GM19023 (cell line): ENCODE measurements around the gene NFATC2IP.
"Not testable (repeated sequence)": the region's sequence is repeated elsewhere in the genome, so short reads cannot be mapped to it uniquely, and the experiment has no call there.

Experiments used
- ATAC-seq: cut with Tn5 transposase; IDR thresholded peaks from one replicate; pipeline ENCODE4 v1.9.1; 2021; ENCODE audit warnings: mild to moderate bottlenecking, moderate library complexity; ENCODE audit not compliant: unreplicated experiment

NFATC2IP gene

GRCh38 chr16:28964496-28964895 is 13.8 kb downstream of the NFATC2IP start:
- ATAC-seq: no peak

- ATAC-seq: no peak
Observed at GRCh38 chr16:28967156-28967555, 16.4 kb downstream of the NFATC2IP start.

- ATAC-seq: not testable (repeated sequence)
Observed at GRCh38 chr16:28969696-28970095, 19.0 kb downstream of the NFATC2IP start.

GRCh38 chr16:28974007-28974436 is 23.3 kb downstream of the NFATC2IP start:
- ATAC-seq: peak; percentile 11

- peak; percentile 89 for ATAC-seq
Observed at GRCh38 chr16:28974437-28975157, 23.9 kb downstream of the NFATC2IP start, which contains the start of gene SPNS1. TSS of gene SPNS1 (plus strand) at chr16:28974778. CDS start at chr16:28975152, 374 bp downstream.

GRCh38 chr16:28975158-28975599 is 24.4 kb downstream of the NFATC2IP start:
- peak; percentile 32 for ATAC-seq

GRCh38 chr16:28977703-28978662 is 27.2 kb downstream of the NFATC2IP start:
- ATAC-seq: no peak

- not testable (repeated sequence) for ATAC-seq
Observed at GRCh38 chr16:28980330-28980729, 29.6 kb downstream of the NFATC2IP start.

GRCh38 chr16:28980929-28981328 is 30.2 kb downstream of the NFATC2IP start:
- ATAC-seq: no peak

GRCh38 chr16:28981517-28981916 is 30.8 kb downstream of the NFATC2IP start:
- no peak for ATAC-seq

GRCh38 chr16:28982418-28982817 is 31.7 kb downstream of the NFATC2IP start:
- no peak for ATAC-seq

- ATAC-seq: no peak
Observed at GRCh38 chr16:28982949-28983348, 32.2 kb downstream of the NFATC2IP start.

GRCh38 chr16:28983644-28984043 is 32.9 kb downstream of the NFATC2IP start:
- ATAC-seq: no peak

GRCh38 chr16:28984091-28984490 is 33.4 kb downstream of the NFATC2IP start:
- ATAC-seq: no peak

- ATAC-seq: no peak
Observed at GRCh38 chr16:28984619-28985135, 33.9 kb downstream of the NFATC2IP start, which contains the start of gene LAT. TSS of gene LAT (plus strand) at chr16:28985052. CDS start at chr16:28985418, 366 bp downstream.

GRCh38 chr16:28985211-28986041 is 34.7 kb downstream of the NFATC2IP start:
- no peak for ATAC-seq

- no peak for ATAC-seq
Observed at GRCh38 chr16:28986046-28986445, 35.3 kb downstream of the NFATC2IP start.

- ATAC-seq: no peak
Observed at GRCh38 chr16:28986492-28986891, 35.8 kb downstream of the NFATC2IP start.

- no peak for ATAC-seq
Observed at GRCh38 chr16:28987170-28987853, 36.6 kb downstream of the NFATC2IP start.

- no peak for ATAC-seq
Observed at GRCh38 chr16:28989363-28989762, 38.6 kb downstream of the NFATC2IP start.
